ENCODE data around the gene PRR15L. TPM values are rescaled to one million over a fixed set of nuclear protein-coding genes. Genes with fewer than 3 reads are reported as not detected.
A peak's percentile ranks its signal among the peaks of the same experiment; 100 is the strongest.

The PRR15L gene
- total and polyA plus RNA-seq, 2 of the 4 experiments (the other 2 are of a cell fraction): not detected

DNA sequence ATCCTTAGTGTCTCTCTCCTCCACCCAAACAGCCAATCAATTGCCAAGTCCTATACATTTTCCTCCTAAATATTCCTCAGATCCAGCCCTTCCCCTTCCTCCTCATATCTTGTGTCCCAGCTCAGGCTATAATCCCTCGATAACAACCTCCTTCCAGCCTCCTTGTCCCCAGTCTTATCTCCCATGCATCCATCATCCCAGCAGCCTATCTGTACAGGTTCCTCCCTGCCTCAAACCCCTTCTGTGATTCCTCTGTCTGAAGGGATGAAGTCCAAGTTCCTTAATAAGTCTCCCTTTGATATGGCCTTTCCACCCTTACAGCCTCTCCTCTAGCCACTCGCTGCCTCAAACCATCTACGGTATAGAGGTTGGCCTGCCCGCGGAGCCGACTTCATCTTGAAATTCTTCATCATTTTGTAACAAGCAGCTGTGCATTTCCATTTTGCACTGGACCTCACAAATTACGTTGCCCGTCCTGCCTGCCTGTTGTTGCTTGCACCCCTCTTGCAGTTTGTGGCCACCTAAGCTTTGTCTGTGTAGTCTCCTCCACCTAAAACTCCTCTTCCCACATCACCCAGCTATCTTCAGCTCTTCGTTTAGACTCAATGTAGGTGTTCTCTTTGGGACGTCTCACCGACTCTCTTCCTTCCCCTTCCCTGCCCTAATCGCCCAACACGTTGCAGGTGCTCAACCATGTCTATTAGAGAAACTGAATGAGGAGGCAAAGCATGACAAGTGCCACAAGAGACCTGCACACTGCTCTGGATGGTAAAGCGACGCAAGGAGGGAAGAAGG is 12.4 kb upstream of the PRR15L start:
- Histone ChIP-seq H3K18ac (ENCODE audit: low read depth, low read length) (peak overlapping the region; percentile 51), H4K20me1 (ENCODE audit: insufficient read depth, low read length) (no peaks in the 10 kb centered on the region), H3K4me2 (ENCODE audit: low read depth, low read length) (peak overlapping the region; percentile 75), H3K23ac (ENCODE audit: low read depth, low read length) (peak overlapping the region; percentile 81), H4K8ac (ENCODE audit: low read depth in 2 of 2, low read length in 2 of 2) (peak overlapping the region; percentile 83 to 90), H3K79me1 (ENCODE audit: low read depth in 1 of 2, low read length in 2 of 2) (peaks cover 14 to 33% of the 10 kb centered on the region in 2 experiments), H3K27me3 (ENCODE audit: control insufficient read depth, insufficient read depth, low read length) (no peaks in the 10 kb centered on the region), H2AK5ac (ENCODE audit: low read depth, low read length) (peak overlapping the region; percentile 79), H3K27ac (ENCODE audit: insufficient read depth, low read length) (peak overlapping the region; percentile 32; the same call in 1 of the 2 replicates), H2AK9ac (replicated peaks; ENCODE audit: low read depth, low read length, poor library complexity) (peak overlapping the region; percentile 79), H3K4me3 (ENCODE audit: insufficient read depth, low read depth, low read length) (peak overlapping the region; percentile 21; the same call in 1 of the 2 replicates), H3K4ac (ENCODE audit: low read depth, low read length) (peak overlapping the region; percentile 90), H2BK15ac (ENCODE audit: low read depth, low read length) (peak overlapping the region; percentile 95; the same call in 2 of the 3 replicates), H3K9me1 (ENCODE audit: insufficient read depth, low read length) (peaks cover 12% of the 10 kb centered on the region), H3K9me3 (ENCODE audit: control insufficient read depth, insufficient read depth, low read length) (no peaks in the 10 kb centered on the region), H3K14ac (replicated peaks; ENCODE audit: low read depth, low read length) (peak overlapping the region; percentile 97), H3K9ac (ENCODE audit: low read depth, low read length) (peak overlapping the region; percentile 37; the same call in 1 of the 2 replicates), H3K36me3 (ENCODE audit: control insufficient read depth, insufficient read depth, low read length) (peaks cover 9% of the 10 kb centered on the region), H3K4me1 (ENCODE audit: control insufficient read depth, insufficient read depth, low read length) (peaks cover 17% of the 10 kb centered on the region), H2AFZ (replicated peaks; ENCODE audit: low read length, poor library complexity) (peak overlapping the region; percentile 96), H4K5ac (ENCODE audit: low read depth, low read length) (peak overlapping the region; percentile 70), H3K56ac (ENCODE audit: extremely low read depth, insufficient read depth, low read length) (peak overlapping the region; percentile 32; the same call in 1 of the 2 replicates), H2BK120ac (ENCODE audit: low read depth, low read length) (peak overlapping the region; percentile 89), H2BK5ac (ENCODE audit: low read depth, low read length, poor library complexity, severe bottlenecking) (peak overlapping the region; percentile 56), H4K91ac (ENCODE audit: insufficient read depth, low read depth, low read length) (peak overlapping the region; percentile 91), H2BK20ac (ENCODE audit: low read depth, low read length) (peak overlapping the region; percentile 87)
- BruUV-seq (replicated peaks): no TSS peak
- in situ Hi-C loops (cut with MboI; ENCODE audit: low sequenced_read_pairs) (no loop called here), intact Hi-C loops (cut with micrococcal nuclease) (loop anchor here (1.0 kb wide), 3 partner anchors 21 to 127 kb away; partner anchors contain the start of gene SP2), dilution Hi-C loops (cut with HindIII; ENCODE audit: low sequenced_read_pairs, unreplicated experiment) (no loop called here)
- ATAC-seq (ENCODE audit: low read depth) (no peak), DNase-seq (no peak)
- POLR2A ChIA-PET (ENCODE audit: unreplicated experiment): no interaction called here
- WGBS, 2 experiments (ENCODE audit: extremely low coverage in 2 of 2, insufficient read length in 1 of 2): 94% methylated on average over 5 of the region's 15 CpGs; no CpG with 5 or more reads in 1 of the 2 experiments
- TF ChIP-seq MAFK (IDR thresholded peaks at IDR 0.05; ENCODE audit: low read depth, low read length): no peak
- TF ChIP-seq NFE2L2 (IDR thresholded peaks at IDR 0.05; ENCODE audit: low read depth, low read length): no peak
- TF ChIP-seq, protein P1, sequence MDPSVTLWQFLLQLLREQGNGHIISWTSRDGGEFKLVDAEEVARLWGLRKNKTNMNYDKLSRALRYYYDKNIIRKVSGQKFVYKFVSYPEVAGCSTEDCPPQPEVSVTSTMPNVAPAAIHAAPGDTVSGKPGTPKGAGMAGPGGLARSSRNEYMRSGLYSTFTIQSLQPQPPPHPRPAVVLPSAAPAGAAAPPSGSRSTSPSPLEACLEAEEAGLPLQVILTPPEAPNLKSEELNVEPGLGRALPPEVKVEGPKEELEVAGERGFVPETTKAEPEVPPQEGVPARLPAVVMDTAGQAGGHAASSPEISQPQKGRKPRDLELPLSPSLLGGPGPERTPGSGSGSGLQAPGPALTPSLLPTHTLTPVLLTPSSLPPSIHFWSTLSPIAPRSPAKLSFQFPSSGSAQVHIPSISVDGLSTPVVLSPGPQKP (IDR thresholded peaks at IDR 0.05; ENCODE audit: borderline replicate concordance, low read depth, low read length): no peak
- TF ChIP-seq MXI1 (IDR thresholded peaks at IDR 0.05; ENCODE audit: borderline replicate concordance, low read depth, low read length): no peak
- TF ChIP-seq SMC3 (IDR thresholded peaks at IDR 0.05; ENCODE audit: low read depth, low read length): no peak
- TF ChIP-seq FOS (IDR thresholded peaks at IDR 0.05; ENCODE audit: low read depth, low read length): no peak
- TF ChIP-seq BHLHE40 (IDR thresholded peaks at IDR 0.05; ENCODE audit: low read depth, low read length): no peak
- TF ChIP-seq CHD1 (IDR thresholded peaks at IDR 0.05; ENCODE audit: low read depth, low read length): no peak
- no peak for TF ChIP-seq CEBPB (IDR thresholded peaks at IDR 0.05; ENCODE audit: low read depth, low read length)
- TF ChIP-seq POLR2A (IDR thresholded peaks at IDR 0.05; ENCODE audit: low read depth, low read length): no peak
- CTCF ChIA-PET: interaction anchor here (0.6 to 1.6 kb wide), 6 partner anchors 19 to 126 kb away, joined by 3 to 15 read pairs (median 3); no protein-coding TSS in a partner anchor
